GM18511 (cell line): ENCODE data around the gene TMEM253.

Source experiments
- ATAC-seq: cut with Tn5 transposase; IDR thresholded peaks from one replicate; pipeline ENCODE4 v1.9.1; 2021; ENCODE audit warnings: mild to moderate bottlenecking, moderate library complexity; ENCODE audit not compliant: unreplicated experiment

Gene TMEM253

DNA sequence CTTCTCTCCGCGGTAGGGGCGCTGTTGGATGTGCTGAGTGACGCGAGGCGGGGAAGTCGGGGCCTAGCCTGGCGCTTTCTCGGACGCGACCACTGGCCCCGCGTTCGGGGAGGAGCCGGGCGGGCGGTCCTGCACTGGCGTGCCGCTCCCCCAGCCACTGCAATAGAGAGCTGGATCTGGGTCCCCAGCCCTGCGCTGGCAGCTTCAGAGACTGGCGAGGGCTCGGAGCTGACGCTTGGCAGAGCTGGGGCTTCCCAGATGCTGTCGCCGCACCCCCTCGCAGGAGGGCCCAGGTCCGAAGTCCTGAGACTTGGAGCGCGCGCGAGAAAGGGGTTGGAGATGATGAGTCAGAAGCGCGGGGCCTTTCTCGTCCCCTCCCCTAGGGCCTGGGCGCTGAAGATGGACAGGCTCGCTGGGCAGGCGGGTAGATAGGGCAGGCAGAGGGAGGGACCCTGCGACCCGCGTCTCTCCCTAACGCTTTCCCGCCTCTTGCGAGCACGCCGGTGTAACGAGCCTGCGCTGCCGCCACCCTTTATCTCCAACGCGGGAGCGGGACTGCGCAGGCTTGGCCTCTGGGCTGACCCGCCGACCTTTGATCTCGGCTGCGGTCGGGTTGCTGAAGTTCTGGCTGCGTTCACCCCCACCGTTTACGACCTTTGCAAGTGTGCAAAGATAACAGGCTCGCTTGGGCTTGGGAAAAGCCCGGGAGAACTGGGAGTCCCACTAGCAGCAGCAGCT lies 3.0 kb downstream of the TMEM253 start:
- peak; percentile 94 for ATAC-seq

DNA sequence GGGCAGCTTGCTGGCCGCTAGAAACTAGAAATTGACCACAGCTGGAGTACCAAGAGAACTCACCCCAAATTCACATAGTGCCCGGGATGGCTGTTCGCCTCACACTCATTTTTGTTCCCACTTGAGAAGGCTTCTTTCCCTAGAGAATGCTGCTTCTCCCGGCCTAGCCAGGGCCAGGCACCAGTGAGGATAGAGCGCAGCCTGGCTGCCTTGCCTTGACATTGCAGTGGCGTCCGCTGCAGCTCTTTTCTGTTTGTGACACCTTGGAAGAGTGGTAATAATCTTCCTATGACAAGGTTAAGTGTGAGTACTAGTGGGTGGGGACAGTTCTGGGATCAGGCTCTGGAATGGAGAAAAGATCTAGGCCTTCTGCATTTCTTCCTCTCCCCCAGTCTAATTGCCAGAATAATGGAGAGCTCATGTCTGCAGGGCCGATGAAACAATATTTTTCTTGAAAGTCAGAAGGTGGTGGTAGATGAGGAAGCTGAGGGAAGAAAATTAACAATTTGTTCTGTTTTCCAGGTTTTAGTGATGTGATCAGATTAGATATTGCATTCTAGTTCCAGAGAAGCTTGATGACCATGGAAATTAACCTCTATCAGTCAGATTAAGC lies 3.7 kb downstream of the TMEM253 start:
- ATAC-seq = peak; percentile 50

- no peak for ATAC-seq
Observed at GRCh38 chr14:21105095-21105494, 4.2 kb downstream of the TMEM253 start.

- ATAC-seq = no peak
Observed at GRCh38 chr14:21106176-21106497, 5.3 kb downstream of the TMEM253 start.

DNA sequence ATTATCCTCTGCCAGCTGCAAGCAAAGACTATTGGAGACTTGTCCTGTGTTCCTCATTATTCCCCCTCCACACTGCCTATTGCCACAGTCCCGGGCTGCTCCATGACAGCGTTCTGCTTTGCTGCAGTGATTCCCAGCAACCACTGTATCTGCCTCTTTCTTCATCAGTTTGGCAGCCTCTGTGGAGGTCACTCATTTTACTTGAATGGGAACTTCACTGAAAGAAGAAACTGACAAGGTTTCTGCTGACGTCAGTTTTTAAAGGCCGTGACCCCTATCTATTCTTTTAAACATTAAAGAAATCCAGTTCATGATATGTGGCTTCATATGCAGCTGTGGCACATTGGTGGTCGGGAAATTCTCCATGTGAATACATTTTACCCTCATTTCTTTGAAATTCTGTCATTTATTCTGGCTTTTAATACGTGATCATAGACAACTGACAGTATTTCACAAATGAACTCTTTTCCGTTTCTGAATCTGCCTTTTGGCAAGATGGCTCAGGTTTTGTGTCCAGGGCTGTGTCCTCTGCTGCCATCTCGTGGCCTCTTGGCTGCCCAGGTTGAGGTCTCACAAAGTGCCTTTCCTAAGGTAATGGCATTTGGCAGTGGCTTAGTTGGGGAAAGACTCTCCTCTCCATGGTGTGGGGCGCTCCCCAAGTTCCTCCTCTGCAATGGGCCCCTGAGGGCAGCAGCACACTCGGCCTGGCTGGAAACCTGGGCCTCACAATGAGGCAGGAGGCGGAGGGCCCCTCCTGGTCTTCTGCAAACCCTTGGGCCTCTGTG lies 5.8 kb downstream of the TMEM253 start:
- ATAC-seq = no peak

DNA sequence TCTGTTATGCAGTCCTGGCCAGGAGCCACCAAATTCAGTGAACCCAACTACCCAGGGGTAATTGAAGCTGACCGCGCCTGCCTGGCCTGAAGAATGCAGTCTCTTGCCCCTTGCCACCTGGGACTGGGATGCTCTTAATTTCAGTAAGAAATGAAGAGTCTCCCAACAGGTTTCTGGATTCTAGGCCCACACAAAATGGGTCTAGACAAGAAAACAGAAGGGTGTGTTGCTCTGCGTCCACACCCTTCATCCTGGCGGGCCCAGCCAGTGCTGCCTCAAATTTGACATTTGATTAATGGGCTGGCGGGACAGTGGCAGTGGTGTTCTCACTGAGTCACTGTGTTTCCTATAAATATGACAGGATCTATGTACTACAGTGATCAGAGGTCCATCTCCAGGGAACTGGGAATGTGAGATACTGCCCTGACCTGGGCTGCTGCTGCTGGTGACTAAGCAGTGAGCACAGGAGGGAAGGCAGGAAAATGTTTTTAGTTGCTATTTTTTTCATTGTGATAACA lies 6.5 kb downstream of the TMEM253 start:
- ATAC-seq = no peak

DNA sequence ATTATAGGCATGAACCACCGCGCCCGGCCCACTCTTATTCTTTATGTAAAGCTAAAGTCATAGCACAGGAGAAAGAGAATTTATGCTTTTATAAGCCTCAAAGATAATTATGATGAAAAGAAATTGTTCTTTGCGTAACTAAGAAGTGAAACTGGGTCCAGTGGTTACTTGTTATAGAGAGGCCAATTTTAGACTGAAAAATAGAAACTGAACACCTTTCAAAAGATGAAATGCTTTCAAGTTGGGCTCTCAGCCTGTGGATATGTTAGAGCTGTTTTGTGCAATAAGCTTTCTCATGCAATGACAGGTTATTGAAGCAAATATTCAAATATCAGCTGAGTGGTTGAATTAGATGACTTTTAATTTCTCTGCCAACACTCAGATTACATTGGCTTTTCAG lies 7.9 kb downstream of the TMEM253 start:
- ATAC-seq = no peak

GRCh38 chr14:21109377-21110138 lies 8.7 kb downstream of the TMEM253 start:
- peak; percentile 64 for ATAC-seq

GRCh38 chr14:21112255-21112654 lies 11.4 kb downstream of the TMEM253 start:
- no peak for ATAC-seq

DNA sequence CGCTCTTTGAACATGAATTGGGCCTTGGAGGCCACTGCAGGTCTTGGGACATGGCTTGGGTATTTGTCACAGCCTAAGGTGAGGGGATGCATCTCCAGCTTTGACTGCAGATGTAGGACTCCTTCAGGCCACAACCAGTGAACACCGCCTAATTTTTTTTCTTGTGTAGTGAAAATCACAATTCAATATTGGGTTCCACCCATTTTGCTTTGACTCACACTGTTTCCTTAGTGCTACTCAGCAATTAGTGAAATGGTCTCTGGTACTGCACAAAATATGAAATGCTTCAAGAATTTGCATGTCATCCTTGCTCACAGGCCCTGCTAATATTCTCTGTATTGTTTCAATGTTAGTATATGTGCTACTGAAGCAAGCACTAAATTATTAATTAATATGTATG lies 12.5 kb downstream of the TMEM253 start:
- ATAC-seq = no peak

DNA sequence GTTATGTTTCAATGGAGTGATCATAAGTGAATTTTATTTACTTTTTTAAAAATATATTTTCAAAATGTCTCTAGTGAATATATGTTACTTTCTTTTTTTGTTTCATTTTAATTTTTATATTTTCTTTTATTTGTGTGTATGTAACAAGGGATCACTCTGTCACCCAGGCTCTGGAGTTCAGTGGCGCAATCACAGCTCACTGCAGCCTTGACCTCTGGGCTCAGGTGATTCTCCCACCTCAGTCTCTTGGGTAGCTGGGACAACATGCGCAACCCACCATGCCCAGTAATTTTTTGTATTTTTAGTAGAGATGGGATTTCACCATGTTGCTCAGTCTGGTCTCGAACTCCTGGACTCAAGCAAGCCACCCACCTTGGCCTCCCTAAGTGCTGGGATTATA lies 18.1 kb downstream of the TMEM253 start:
- no peak for ATAC-seq

DNA sequence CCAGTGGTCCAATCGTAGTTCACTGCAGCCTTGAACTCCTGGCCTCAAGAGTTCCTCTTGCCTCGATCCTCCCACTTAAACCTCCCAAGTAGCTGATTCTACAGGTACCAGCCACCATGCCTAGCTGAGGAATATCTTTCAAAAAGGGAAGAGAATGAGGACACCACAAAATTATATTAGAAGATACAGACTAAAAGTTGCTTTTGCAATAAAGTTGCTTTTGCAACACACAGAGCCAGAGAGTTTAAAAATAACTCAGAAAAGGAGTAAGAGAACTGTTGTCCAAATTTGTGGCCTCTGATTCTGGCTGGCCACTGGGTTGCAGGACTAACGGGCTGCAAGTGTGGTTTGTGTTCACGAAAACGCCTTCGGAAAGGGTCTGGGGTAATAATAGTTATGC lies 19.8 kb downstream of the TMEM253 start:
- ATAC-seq = no peak

GRCh38 chr14:21121122-21121521 lies 20.3 kb downstream of the TMEM253 start:
- no peak for ATAC-seq

- no peak for ATAC-seq
Observed at GRCh38 chr14:21123429-21123828, 22.6 kb downstream of the TMEM253 start.

GRCh38 chr14:21133901-21134300 lies 33.0 kb downstream of the TMEM253 start:
- ATAC-seq = no peak

- no peak for ATAC-seq
Observed at GRCh38 chr14:21136024-21136423, 35.2 kb downstream of the TMEM253 start.

GRCh38 chr14:21142357-21142756 lies 41.5 kb downstream of the TMEM253 start:
- no peak for ATAC-seq

DNA sequence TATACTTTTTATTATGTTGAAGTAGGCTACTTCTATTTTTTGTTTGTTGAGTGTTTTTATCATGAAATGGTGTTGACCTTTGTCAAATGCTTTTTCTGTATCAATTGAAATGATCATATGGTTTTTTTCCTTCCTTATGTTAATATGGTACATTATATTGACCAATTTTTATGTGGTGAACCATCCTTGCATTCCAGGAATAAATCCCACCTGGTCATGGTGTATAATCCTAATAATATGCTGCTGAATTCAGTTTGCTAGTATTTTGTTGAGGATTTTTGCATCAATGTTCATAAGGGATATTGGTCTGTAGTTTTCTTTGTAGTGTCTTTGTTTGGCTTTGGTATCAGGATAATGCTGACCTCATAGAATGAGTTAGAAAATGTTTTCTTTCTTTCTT lies 44.6 kb downstream of the TMEM253 start:
- no peak for ATAC-seq

GRCh38 chr14:21149641-21150367 lies 48.9 kb downstream of the TMEM253 start:
- no peak for ATAC-seq
